Hindlimb muscle (tissue), 1 donor: ENCODE measurements around the gene IGSF10. TPM values are rescaled to one million over a fixed set of nuclear protein-coding genes. Genes with fewer than 3 reads are reported as not detected.
"Not testable (repeated sequence)": the region's sequence is repeated elsewhere in the genome, so short reads cannot be mapped to it uniquely, and the experiment has no call there.

Source experiments
- DNase-seq: peaks from one replicate; pipeline ENCODE4 v3.0.0-alpha.2; 2013
- polyA plus RNA-seq: library from polyadenylated mRNA; unstranded; fragments of 120-200 nt; gene quantifications from one replicate; pipeline ENCODE4 v1.2.1, GENCODE V29; 2013; ENCODE audit not compliant: insufficient read length

The IGSF10 gene
- polyA plus RNA-seq, result 2.8 TPM

GRCh38 chr3:151460774-151461450, at the start of gene IGSF10:
Gene IGSF10 (minus strand): TSS chr3:151461061. CDS start chr3:151458709, 2,352 bp downstream.
- peak; percentile 32 for DNase-seq

GRCh38 chr3:151509468-151510135, 48.7 kb upstream of the IGSF10 start:
- DNase-seq, result not testable (repeated sequence)

DNA sequence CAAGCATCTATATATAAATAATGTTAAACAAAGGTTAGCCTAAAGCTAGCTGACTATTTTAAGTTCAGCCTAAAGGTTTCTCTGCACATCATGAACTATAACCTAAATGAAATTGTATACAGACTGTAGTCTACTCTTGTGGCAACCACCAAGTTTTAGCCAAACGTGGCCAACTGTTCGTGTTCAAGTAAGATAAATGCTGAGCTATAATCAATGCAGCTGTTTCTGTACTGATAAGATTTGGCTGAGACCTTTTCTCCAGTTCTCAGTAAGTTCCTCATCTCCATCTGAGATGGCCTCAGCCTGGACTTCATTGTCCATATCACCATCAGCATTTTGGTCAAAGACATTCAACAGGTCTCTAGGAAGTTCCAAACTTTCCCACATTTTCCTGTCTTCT, 43.7 kb upstream of the IGSF10 start:
- DNase-seq, result no peak

DNA sequence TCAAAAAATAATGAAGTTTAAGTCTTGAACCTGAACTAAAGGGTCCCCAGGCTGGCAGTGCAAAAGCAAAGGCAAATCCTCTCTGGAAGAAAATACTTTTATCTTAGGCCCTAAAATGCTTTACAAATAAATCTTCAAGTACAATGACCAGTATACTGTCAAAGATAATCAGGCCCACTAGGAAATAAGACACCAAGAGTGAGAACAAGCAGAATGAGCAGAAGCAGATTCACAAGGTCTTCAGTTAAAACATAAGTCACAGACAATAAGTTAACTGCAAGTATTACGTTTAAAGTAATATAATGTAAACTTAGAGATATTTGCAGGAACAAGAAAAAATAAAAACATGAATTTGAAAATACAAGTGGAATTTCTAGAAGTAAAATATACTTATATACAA, 42.2 kb upstream of the IGSF10 start:
- no peak for DNase-seq

- no peak for DNase-seq
These were observed 41.2 kb upstream of the IGSF10 start for GRCh38 chr3:151501923-151502632.

- no peak for DNase-seq
These were observed 40.5 kb upstream of the IGSF10 start for GRCh38 chr3:151501171-151501922.

DNA sequence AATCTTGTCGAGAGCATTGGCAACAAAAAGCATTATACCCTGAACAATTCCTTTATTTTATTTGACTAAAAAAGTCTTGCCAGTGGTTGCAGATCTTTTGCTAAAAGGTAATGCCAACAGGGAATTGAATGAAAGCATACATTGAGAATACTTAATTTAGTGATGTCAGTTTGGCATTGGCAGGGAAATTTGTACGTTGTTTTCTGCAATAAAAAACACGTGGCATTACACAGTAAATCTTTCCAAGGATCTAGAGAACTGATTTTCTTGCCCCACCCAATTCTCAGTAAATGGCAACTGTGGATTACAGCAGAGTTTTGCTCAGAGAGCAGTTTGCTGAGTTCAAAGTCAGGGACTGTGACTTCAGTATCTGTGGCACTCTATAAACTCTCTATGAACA, 38.3 kb upstream of the IGSF10 start:
- DNase-seq, result no peak

- DNase-seq, result no peak
These were observed 30.7 kb upstream of the IGSF10 start for GRCh38 chr3:151491525-151491924.

- DNase-seq, result not testable (repeated sequence)
These were observed 27.0 kb upstream of the IGSF10 start for GRCh38 chr3:151487833-151488232.

GRCh38 chr3:151483961-151484520, 23.2 kb upstream of the IGSF10 start:
- DNase-seq, result no peak

- DNase-seq, result no peak
These were observed 22.6 kb upstream of the IGSF10 start for GRCh38 chr3:151483488-151483887.

DNA sequence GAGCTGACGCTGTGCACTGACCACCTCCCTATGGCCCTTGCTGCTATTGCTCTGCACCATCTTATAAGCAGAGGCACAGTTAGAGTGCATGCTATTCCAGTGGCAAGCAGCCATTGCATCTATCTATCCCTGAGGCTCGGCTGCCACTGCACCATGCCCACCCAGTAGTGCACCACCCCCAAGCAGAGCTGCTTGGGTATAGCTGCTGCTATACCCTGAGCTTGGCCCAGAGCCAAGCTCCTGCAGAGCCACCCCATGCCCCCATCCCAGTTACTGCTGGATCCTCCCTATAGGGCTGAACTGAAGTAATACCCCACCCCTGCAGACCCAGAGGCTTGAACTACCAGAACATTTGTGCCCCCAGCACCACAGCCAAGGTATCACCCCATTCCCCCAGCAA, 19.6 kb upstream of the IGSF10 start:
- no peak for DNase-seq

GRCh38 chr3:151479452-151479851, 18.6 kb upstream of the IGSF10 start:
- DNase-seq, result no peak

GRCh38 chr3:151478335-151478697, 17.5 kb upstream of the IGSF10 start:
- peak; percentile 29 for DNase-seq

DNA sequence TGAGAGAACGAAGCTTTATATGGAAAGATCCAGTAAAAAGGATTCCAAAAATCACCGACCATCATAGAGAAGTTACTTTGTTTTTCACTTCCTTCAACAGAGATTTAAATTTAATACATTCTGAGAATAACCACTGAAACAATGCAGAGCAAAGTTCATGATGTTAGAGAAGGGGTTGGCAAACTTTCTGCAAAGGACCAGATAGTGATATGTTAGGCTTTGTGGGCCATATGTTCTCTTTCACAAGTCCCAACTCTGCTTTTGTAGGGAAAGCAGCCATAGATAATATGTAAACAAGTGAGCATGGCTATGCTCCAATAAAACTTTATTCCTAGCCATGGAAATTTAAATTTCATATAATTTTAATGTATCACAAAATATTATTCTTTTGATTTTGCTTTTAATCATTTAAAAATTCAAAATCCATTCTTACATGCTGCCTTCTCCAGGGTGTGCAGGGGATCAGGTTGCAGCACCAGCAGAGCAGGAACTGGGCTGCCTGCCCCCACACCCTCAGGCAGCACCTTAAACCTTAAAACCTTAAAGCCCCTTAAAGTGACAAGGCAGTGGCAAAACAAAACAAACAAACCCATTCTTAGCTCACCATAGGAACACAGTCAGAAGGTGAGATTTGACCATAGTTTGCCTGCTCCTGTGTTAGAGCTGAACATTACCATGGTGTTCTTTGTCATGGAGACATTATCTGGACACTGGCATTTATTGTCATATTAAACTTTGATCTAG, 16.9 kb upstream of the IGSF10 start:
- no peak for DNase-seq

DNA sequence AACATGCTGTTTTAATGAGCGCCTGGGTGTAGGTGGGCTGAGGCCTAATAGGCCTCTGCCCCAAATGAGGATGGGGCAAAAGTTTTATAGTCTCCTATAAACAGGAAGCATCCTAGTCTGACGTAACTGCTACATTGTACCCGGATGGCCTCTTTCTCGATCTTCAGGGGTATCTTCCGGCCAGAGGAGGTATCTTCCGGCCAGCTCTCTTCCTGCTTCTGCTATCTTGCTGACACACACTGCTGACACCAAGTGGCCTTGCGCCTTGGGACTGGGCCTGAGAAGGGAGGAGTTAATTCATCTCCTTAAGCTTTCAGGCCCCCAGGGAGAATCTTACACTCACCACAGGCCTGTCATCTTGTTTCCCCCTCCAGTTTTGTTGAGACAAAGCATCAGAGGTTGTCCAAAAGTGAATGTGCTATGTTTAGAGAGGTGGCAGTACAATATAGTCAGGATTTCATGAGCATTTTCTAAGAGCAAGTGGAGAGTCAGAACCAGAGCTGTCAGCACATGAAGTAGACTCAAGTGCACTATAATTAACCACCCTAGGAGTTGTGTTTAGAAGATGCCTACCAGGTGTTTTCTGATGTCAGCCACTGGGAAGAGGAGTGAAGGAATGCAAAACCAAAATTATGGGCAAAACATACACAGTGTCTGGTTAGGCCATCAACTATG, 15.6 kb upstream of the IGSF10 start:
- no peak for DNase-seq

DNA sequence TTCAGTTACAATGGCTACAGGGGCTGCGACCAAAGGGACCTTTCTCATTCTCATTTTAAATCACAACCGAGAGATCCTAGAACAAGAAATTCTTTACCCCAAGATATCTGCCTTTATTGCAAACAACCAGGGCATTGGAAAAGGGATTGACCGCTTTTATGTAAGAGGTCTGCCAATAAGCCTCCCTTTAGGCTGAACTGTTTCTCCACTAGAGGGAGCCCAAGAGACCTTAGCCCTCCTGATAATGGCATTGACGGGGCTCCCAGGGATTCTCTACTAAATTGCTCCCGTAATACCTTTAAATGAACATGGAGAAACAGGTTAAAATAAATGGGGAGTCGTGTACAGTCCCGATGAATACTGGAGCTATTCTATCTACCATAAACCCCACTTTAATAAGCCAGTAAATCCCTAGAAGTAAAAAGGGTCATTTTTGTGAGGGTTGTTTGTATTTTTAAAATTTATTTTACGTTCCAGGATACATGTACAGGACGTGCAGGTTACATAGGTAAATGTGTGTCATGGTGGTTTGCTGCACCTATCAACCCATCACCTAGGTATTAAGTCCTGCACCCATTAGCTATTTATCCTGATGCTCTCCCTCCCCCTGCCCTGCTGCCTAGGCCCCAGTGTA, 7.5 kb upstream of the IGSF10 start:
- DNase-seq, result no peak

DNA sequence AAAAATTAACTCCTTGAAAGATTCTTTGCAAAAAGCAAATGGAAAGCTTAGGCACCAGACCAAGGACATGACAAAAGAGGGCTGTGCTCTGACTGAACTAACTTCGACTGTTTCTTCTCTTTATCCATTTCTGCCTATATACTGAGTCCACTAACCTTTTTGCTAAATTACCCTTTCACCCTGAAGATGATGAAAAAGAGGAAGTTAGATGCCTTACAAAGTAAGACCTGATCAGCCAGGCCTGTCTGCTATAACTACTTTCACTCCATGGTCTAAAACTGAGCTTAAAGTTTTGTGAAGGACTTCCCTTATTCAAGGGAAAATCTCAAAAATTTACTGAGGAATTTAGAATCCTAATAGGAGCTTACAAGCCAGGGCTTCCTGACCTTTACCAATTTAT, 6.2 kb upstream of the IGSF10 start:
- no peak for DNase-seq

GRCh38 chr3:151462991-151463390, 2.1 kb upstream of the IGSF10 start:
- no peak for DNase-seq

GRCh38 chr3:151462278-151462780, 1.5 kb upstream of the IGSF10 start:
- no peak for DNase-seq

GRCh38 chr3:151460228-151460627, 633 bp downstream of the IGSF10 start:
- peak; percentile 26 for DNase-seq
